Activated CD4-positive, CD25-positive, alpha-beta regulatory T cell treated with anti-CD3 and anti-CD28 coated beads, Interleukin-2, amount 50 U/mL, for 72 hours (primary cell): ENCODE measurements around the gene FANCL.
"Not testable (repeated sequence)": the region's sequence is repeated elsewhere in the genome, so short reads cannot be mapped to it uniquely, and the experiment has no call there.

ENCODE experiments used
- DNase-seq: peaks from one replicate; pipeline ENCODE4 v3.0.0; 2021

FANCL gene

DNA sequence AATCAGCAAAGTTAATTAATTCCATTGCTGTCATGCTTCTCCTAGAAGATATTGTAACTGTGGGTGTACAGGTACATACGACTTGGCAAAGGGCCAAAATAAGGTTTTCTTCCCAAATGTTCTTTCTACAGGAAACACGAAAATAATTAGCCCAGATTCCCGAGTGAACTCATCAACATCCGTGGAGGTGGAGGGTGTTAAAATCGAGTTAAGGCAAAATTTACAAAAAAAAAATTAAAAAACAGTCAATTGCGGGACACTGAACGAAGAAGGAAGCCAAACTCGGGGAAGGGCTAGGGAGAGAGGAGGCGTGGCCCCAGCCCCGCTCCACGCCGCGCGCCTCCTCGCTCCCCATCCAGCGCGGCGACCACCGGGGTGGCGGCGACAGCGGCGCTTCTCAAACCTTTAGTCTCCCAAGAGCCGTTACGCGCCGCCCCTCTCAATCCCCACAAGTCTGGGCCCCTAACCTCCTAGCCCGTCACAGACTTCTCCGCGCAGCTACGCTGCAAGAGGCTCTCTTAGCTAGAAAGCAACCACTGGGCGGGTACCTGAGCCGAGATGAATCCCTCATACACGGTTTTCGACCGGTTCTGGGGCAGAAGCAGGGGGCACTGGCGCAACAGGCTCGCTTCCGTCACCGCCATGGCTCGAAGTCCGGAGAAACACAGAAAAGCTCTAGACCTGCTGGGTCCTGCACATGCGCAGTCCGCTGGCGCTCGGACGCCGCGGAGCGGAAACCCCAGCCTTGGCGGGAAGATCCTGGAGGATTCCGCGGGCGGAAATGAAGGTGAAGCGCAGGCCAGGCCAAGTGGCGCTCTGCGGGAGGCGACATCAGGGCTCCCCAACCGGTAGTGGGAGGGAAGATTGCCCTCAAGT is at the start of gene FANCL:
TSS of gene FANCL (minus strand) at position 656 of the 876 bp plus-strand sequence. CDS start at position 644, 12 bp downstream.
- peak; percentile 81 for DNase-seq

GRCh38 chr2:58289029-58289428 is 47.9 kb upstream of the FANCL start:
- DNase-seq: no peak

GRCh38 chr2:58283931-58284330 is 42.8 kb upstream of the FANCL start:
- no peak for DNase-seq

- not testable (repeated sequence) for DNase-seq
Measured at GRCh38 chr2:58275144-58275543, 34.0 kb upstream of the FANCL start.

DNA sequence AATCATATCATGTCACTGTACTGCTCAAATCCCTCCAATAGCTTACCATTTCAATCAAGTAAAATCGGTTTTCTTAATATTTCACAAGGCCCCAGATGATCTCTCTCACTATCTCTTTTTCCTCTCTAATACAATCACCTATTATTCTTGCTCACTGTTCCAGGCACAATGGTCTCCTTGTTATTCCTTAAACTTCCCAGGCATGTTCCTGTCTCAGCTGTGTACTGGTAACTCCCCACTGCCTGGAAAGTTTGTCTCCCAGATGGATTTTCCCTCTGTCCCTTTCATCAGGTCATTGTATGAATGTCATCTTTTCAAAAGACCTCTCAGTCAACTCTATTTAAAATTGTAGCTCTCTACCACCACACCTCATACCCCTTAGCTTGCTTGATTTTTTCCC is 30.7 kb upstream of the FANCL start:
- DNase-seq: no peak

- no peak for DNase-seq
Measured at GRCh38 chr2:58268685-58269084, 27.6 kb upstream of the FANCL start.

GRCh38 chr2:58266211-58266610 is 25.1 kb upstream of the FANCL start:
- no peak for DNase-seq

DNA sequence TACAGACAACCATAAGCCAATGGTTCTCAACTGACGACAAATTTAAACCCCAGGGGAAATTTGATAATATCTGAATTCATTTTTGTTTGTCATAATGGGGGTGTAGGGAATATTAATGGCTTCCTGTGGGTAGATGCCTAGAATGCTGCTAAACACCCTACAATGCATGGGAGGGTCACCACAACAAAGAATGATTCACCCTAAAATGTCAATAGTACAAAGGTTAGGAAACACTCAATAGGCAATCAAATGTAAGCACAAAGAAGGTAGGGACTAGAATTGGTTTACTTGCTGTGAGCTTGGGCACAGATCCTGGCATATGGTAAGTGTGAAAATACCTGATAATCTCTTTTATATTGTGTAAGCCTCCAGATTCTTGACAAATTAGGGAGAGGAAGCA is 20.1 kb upstream of the FANCL start:
- DNase-seq: no peak

GRCh38 chr2:58258456-58258855 is 17.3 kb upstream of the FANCL start:
- DNase-seq: peak; percentile 31

- DNase-seq: not testable (repeated sequence)
Measured at GRCh38 chr2:58251331-58252201, 10.4 kb upstream of the FANCL start.

DNA sequence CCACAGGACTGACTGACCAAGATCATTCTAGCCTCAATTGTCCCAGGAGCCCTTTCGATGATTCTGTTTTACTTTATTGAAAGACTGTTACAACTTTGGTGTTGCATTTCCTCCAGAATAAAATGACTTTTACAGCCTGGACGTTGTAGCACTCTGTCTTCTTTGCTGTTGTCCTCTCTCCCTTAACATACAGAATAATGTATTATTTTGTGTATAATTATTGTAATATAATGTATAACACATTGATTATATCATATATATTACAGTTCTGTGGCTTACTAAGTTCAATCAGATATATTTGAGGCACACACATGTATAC is 380 bp upstream of the FANCL start:
- no peak for DNase-seq

- no peak for DNase-seq
Measured at GRCh38 chr2:58239243-58239925, 1.7 kb downstream of the FANCL start.

GRCh38 chr2:58237741-58238140 is 3.4 kb downstream of the FANCL start:
- DNase-seq: no peak

GRCh38 chr2:58235984-58236383 is 5.1 kb downstream of the FANCL start:
- no peak for DNase-seq

DNA sequence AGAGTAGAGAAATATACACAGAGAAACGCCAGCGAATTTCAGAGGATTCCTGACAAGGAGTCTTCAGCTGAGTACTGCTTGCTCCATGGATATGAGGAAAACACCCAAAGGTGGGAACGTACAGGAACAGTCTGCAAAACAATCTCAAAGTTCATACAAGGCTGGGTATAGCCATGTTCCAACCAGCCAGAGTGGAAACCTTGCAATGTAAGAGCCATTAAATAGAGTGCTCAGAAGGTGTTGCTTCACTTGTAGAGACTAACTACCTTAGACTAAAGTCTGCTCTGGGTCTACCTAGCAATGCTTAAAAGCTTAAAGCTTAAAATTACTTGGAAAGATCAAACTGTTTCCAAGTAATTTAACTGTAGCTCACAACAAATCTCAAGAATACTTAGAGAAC is 6.0 kb downstream of the FANCL start:
- DNase-seq: no peak

- no peak for DNase-seq
Measured at GRCh38 chr2:58228299-58228698, 12.8 kb downstream of the FANCL start.

GRCh38 chr2:58227171-58227917 is 13.8 kb downstream of the FANCL start:
- no peak for DNase-seq

- no peak for DNase-seq
Measured at GRCh38 chr2:58221909-58222308, 19.2 kb downstream of the FANCL start.

DNA sequence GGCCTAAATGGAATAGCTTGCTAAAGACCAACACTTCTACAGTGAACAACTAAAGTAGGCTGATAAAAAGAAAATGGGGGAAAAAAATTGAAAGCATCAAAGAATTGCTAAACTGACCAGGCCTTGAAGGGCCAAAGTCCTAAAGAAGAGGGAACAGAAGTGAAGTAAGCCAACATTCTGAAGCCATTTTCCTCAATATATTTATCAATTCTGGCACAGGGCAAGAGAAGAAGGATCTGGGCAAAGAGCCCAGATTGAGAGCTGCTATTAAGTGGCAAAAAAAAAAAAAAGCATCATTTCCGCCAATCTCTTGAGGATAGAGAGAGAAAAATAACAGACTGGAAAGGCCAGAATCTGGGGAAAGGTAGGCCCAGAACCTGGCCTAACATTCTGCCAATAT is 25.7 kb downstream of the FANCL start:
- no peak for DNase-seq

DNA sequence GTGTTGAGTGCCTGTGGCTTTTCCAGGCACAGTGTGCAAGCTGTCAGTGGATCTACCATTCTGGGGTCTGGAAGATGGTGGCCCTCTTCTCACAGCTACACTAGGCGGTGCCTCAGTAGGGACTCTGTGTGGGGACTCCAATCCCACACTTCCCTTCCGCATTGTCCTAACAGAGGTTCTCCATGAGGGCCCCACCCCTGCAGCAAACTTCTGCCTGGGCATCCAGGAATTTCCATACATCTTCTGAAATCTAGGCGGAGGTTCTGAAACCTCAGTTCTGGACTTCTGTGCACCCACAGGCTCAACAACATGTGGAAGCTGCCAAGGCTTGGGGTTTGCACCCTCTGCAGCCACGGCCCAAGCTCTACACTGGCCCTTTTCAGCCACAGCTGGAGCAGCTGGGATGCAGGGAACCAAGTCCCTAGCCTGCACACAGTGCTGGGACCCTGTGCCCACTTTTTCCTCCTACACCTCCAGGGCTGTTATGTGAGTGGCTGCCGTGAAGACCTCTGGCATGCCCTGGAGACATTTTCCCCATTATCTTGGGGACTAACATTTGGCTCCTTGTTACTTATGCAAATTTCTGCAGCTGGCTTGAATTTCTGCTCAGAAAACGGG is 30.1 kb downstream of the FANCL start:
- DNase-seq: not testable (repeated sequence)

GRCh38 chr2:58207189-58207588 is 33.9 kb downstream of the FANCL start:
- DNase-seq: no peak

- no peak for DNase-seq
Measured at GRCh38 chr2:58206785-58207184, 34.3 kb downstream of the FANCL start.
